HG02885 (cell line): ENCODE results near the gene PPP4C.
A peak's percentile ranks its signal among the peaks of the same experiment; 100 is the strongest.
"Not testable (repeated sequence)": the region's sequence is repeated elsewhere in the genome, so short reads cannot be mapped to it uniquely, and the experiment has no call there.

Source experiments
- ATAC-seq: cut with Tn5 transposase; IDR thresholded peaks from one replicate; pipeline ENCODE4 v1.9.1; 2021; ENCODE audit warnings: mild to moderate bottlenecking; ENCODE audit not compliant: unreplicated experiment, poor library complexity

The PPP4C gene

DNA sequence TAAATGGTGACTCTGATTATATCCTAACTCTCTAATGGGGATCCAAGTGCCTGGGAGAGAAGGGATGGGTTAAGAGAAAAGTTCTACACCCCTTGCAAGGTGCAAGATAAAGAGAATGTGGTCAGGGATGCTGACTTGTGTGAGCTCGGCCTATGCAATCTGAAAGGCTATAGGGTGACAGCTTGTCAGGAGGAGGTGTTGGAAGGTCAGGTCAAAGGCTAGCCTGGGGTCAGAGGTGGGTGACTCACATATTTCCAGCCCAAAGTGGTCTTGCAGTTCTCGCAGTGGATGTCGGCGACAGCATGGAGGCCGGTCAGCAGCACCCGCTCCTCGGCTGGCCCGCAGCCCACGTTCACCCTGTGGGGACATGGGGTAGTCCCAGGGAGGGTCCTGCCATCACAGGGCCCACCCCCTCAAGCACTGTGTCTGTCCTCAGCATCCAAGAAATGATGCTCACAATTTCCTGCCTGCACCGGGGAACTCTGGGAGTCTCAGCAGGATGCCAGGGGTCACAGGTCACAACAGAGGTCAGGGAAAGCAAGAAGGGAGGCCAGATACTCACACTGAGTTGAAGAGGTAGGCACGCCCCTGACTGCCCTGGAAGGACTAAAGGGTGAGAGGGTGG is 18.9 kb downstream of the PPP4C start:
- ATAC-seq: no peak

DNA sequence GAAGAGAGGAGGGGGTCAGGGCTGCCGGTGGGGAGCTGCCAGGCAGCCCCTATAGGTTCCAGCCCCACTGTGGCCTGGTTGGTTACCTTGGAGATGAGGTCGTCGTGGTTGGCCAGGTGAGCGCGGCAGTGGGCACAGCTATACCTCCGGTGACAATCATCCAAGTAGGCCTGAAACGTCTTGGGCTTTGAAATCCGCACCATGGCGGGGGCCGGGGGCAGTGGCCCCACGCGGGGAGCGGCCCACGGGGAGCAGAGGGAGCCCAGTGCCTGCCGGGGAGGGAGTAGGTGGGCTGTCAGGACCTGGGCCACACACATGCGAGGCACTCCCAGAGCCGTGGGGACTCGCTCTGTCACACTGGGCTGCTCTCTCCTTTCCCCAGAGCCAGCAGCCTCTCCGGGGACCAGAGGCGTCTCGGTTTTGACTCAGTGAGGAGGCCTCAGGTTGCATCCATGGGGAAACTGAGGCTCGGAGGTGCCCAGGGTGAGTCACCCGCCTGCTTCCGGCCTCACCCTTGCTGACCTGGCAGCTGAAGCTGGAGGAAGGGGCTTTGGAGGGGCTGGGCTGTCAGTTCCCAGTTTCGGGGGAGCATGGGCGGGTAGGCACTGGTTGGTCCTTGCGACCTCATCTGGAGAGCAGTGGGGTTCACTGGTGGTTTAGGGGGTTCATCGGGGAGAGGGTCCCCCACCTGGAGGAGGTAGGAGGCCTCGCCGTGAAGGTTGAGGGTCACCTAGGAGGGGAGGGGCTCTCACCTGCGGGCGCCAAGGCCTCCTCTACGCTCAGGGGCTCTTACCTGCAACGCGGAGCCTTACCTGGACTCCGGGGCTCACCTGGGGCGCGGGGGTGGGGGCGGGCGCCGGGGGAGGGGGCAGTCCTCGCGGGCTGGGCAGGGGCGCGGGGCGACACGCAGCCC is 19.6 kb downstream of the PPP4C start:
- no peak for ATAC-seq

DNA sequence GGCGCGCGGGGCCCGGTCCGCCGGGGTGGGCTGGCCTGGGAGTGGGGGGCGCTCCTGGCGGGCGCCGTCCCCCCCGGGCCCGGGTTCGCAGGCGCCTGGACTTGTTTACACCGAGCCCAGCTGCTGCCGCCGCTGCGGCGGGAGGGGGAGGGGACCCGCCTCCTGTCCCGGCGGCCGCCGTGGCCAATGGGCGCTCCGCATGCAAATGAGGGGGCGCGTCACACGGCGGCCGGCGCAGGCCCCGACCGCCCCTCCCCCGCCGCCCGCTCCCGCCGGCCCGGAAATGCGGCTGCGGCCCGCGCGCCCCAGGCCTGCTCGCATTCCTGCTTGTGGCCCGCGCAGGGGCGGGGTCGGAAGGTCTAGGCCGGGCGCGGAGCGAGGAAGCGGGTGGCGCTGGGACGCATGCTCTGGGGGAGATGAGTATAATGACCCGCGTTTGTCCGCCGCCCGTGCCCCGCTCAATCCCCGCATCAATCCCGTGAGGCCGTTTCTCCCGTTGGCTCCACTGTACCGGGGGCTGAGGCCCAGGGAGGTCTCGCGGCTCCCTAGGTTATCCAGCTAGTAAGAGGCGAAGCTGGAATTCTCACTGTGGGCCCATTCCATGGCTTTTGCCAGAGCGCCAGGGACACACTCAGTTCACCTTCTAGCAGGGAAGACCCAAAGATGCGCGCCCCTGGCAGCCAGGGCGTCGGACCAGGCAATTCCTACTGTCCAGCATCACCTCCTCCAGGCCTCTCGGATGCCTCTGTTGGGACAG is 20.5 kb downstream of the PPP4C start, which contains the start of gene YPEL3:
Gene YPEL3, minus strand, starts transcription at position 109 of the 757 bp plus-strand sequence. CDS start 731 bp downstream, outside the sequence.
- ATAC-seq: peak; percentile 60

DNA sequence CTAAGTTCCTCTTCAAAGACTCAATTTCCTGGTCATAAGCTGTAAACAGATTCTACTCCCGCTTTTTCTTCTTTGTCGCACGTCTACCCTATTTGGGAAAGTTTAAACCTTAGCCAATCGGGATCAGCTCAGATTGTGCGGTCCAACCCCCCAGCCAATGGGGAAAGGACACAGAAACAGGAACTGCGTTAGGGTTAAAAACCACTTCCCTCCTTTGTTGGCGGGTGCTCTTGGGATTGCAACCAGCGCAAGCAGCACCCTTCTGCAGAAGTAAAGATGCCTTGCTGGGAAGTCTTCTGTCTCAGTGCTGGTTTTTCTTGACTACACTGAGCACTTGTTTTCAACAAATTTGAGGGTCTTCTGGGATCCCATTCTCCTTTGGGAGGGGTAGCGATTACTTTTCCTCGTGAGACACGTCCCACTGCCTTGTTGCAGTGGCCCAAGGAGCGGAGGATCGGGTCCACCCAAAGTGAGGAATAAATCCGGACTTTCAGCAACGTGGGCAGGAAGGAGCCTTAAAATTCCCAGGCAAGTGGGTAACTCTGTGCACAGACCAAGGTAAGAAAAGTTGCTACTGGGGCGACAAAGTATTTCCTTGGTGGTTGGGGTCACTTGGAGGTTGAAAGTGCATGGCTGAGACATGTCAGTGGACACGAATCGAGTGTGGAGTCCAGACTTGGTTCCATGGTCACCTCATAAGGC is 21.2 kb downstream of the PPP4C start:
- no peak for ATAC-seq

DNA sequence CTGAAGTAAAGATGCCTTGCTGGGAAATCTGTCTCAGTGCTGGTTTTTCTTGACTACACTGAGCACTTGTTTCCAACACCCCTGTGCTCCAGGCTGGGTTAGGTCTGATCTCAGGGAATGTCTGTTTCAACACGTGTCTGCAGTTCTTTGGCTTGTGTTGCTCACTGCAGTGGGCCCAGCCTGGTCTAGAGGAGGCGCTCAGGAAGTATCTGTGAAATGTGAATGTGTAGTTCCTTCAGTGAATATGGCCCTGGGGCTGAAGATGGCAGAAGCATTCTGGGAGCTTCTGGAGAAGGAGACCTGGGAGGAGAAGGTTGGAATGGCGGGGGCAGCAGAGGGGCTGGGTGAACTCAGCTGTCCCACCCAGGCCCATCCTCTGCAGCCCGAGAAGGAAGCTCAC is 28.3 kb downstream of the PPP4C start:
- no peak for ATAC-seq

DNA sequence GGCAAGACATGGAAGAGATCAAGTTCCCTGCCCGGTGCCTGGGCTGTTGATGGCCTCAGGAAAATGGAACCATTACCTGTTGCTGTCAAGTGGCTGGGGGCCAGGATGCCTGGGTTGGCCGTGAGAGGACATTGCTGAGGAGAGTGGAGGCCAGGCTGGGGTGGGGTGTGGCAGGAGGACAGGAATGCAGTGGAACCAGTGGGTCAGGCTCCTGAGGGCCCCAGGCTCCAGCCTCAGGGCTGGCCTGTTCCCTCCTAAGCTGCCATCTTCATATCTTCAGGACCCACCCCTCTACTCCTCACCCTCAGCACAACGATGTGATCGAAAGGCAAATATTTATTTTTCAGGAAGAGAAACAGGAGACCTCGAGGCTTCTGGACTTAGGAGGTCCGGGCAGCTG is 28.7 kb downstream of the PPP4C start:
- no peak for ATAC-seq

DNA sequence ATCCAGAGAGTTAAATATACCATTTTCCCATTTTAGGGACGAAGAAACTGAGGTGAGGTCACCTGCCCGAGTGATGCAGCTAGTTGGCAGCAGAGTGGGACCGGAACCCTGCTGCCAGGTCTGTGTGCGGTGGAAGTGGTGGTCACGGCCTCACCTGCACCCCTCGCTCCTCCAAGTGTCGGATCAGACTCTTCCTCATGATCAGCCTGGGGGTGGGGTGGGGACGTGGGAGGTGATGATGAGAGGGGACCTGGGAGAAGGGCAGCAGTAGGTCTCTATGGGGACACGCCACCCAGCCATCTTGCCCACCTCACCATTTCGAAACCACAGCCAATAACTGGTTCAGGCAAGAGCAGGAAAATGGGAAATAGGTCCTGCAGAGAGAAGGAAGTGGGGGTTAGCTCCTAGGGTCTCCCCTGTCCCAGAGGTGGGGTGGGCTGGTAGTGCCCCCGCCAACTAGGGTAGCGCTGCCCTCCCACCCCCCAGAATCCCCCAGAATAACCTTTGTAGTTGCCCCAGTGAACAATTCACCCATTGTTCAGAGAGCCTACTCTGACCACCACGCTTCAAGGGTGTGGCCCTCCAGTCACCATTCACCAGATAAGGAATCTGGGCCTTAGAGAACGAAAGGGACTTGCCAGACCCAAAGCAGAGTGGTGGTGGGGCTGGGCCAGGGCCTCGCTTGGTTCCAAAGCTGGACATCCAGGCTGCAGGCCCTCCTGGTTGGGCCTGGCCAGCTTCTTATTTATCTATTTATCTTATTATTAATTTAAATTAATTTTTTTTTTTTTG is 32.5 kb downstream of the PPP4C start:
- no peak for ATAC-seq

DNA sequence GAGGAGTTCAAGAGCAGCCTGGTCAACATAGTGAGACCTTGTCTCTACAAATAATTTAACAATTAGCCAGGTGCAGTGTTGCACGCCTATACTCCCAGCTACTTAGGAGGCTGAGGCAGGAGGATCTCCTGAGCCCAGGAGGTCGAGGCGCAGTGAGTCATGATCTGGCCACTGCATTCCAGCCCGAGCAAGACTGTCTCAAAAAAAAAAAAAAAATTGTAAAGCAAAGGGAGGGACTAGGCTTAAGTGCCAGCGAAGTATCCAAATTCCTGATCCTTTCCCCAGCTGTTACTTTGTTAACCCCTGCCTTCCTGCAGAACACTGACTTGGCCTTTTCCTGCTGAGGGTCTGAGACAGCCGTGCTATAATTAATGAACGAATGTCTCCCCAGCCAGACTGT is 34.9 kb downstream of the PPP4C start:
- ATAC-seq: no peak

DNA sequence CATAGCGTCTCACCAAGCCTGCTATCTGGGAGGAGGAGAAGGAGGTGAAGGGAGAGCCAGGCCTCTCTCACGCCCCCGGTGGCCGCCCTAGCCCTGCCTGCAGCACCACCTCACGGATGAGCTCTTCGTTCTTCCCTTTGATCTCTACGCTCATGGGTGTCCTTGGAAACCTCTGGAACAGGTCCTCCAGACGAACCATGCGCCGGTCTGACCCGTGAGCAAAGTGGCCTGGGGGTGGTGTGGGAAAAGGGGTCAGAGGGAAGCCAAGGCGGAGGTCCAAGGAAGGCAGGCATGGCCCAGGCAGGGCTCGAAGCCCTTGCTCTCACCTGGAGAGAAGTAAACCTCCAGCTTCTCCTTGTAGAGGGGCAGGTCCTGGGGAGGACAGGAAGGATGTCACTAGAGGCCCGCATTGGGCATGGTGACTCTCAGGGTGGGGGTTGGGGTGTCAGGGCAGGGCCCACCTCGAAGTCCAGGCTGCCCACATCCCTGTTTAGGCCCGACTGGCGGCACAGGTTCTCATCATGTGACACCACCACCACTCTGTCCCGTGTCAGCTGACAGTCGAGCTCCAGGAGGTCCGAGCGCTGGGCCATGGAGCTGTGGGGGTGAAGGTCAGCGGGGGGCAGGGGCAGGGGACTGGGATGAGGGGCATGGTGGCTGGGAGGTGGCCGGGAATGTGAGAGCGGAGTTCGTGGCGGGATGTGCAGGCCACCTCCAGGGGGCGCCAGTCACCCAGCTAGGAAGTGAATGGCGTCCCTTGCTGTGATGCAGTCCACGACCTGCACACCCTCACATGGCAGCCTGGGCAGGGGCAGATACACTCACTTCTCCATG is 36.6 kb downstream of the PPP4C start:
- ATAC-seq: no peak

DNA sequence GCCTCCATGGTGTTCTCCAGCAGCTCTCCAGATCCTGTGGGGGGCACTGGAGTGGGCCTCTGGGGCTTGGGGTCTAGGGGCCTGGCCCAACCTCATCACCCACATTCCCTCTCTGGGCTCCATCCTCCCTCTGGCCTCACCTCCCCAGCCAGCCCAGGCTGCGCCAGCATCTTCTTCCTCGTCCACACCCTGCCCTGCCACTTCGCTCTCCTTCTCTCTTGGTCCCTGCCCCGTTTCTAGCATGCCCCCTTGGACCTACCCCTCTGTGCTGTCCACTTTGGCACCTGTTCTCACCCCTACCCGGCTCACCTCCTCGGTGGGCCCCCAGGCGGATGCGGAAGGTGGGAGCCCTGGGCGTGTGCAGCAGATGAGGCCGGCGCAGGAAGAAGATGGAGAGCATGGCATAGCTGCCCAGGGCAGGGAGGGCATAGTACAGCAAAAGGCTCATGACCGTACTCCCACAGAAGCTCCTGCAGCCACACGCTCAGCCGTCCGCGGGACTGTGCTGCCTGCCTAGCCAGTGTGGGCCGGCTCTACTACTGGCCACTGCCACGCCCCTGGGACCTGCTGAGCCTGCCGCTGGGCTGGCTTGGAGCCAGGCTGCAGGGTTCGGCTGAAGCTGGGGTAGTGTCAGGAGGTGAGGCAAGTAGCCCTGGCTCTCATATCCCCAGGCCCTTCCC is 37.4 kb downstream of the PPP4C start, which contains the start of gene GDPD3:
Gene GDPD3, minus strand, starts transcription at position 507 of the 680 bp plus-strand sequence. Its CDS starts 59 bp downstream, at position 448.
- no peak for ATAC-seq

DNA sequence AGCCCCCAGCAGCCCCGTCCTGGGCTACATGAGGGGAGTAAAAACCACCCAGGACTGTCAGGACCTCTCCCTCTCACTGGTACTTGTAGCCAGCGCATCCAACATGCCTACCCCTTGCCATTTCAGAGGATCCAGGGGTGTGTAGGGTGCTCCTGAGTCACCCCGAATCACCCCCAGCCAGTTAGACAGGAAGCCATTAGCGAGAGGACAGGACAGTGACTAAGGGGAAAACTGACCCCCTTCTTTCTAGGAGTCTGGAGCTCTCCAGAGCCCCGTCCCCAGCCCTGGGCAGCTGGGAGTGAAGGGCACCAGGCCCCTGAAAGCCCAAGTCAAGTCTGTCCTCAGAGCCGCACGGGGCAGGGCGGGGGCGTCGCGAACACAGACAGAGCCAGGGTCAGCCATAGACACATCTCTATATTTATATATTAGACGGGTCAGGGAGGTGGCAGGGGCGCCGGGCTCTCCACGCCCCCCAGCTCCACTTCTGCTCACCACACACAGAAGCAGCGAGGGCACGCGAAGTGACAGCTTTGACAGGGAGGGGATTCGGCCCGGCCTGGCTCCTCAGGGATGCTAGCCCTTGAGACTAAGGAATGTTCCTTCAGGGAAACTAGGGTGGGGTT is 38.0 kb downstream of the PPP4C start:
- ATAC-seq: no peak

DNA sequence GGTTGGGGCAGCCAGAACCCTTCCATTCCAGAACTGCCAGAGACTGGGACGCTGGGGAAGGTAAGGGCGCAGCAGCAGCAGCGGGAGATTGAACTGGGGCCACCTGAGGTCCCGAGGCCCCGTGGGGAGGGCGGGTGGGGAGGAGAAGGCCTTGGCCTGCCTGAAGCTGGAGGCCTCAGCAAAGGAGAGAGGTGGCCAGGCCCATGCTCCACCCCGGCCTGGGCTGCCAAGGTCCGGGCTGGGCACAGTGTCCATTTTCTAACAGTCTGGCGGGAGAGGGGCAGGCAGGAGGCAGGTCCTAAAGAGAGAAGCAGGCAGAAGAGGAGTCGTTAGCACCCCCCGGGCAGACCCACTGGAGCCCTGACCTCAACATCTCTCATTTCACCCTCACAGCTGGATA is 38.6 kb downstream of the PPP4C start:
- no peak for ATAC-seq

DNA sequence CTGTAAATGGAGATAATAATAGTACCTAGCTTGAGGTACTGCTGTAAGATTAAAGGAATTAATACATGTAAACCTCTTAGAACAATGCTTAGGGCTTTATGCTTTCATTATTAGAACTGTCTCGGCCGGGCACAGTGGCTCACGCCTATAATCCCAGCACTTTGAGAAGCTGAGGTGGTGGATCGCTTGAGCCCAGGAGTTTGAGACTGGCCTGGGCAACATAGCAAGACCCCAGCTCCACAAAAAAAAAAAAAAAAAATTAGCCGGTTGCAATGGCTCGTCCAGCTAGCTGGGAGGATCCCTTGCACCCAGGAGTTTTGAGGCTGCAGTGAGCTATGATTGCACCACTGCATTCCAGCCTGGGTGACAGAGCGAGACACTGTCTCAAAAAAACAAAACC is 39.0 kb downstream of the PPP4C start:
- ATAC-seq: not testable (repeated sequence)

DNA sequence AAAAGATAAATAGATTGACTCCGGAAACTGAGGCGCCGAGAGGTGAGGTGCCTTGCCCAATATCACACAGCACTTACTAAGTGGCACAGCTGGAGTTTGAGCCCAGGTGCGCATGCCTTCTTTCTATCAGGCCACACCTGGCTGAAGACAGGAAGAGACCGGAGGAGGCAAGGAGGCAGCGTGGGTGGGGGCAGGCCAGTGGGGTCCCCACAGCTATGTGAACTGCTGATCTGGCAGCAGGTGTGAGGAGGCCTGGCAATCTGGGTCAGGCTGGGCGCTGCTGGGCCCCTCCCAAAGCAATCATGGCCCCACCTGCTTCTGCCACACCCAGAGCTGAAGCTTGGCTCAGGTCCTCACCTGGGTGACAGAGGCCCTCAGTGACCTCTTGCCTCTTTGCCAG is 39.4 kb downstream of the PPP4C start:
- no peak for ATAC-seq

DNA sequence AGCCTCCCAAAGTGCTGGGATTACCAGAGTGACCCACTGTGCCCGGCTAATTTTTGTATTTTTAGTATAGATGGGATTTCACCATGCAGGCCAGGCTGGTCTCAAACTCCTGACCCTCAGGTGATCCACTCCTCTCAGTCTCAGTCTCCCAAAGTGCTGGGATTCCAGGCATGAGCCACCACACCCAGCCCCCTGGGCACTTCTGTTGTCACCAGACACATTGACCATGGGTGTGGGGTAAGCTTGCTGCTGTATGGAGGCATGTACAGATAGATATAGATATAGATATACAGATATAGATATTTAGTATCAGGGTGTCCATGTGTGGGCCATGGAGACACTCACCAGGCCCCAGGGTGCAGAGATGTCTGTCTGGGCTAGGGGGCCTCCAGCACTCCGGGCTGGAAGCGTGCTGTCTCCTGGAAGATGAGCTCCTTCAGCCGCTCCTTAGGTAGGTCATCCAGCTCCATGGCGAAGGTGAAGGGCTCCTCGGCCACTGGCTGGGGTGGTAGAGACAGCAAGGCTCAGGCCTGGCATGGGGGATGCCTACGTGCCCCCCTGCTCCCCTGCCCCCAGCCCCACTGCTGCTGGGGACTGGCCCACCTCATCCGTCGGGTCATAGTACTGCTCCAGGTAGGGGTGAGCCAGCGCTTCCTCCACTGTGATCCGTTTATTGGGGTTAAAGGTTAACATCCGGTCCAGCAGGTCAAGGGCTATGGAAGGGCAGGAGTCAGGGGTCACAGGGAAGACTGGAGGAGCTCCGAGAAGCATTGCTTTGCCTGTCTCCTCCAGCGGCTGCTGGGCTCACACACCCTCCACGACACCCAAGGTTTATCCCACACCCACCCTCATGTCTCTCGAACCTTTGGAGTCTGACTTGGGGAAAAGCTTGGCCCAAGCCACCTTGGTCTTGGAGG is 40.8 kb downstream of the PPP4C start:
- ATAC-seq: no peak

DNA sequence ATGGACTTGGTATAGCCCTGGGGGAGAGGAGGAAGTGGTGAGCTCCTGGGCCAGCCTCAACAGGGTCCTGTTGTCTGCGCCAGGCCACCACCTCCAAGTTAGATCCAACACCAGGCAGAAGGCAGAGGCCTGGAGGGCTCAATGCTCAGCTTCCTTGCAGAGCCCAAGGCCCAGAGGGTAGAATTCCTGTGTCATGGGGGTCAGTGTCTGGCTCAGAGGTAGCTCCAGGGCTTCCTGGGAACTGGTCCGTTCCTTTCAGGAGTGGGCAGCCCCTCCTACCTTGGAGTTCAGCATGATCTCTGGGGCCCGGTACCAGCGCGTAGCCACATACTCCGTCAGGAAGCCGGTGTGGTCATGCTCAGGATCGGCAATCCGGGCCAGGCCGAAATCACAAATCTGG is 42.0 kb downstream of the PPP4C start:
- ATAC-seq: no peak

DNA sequence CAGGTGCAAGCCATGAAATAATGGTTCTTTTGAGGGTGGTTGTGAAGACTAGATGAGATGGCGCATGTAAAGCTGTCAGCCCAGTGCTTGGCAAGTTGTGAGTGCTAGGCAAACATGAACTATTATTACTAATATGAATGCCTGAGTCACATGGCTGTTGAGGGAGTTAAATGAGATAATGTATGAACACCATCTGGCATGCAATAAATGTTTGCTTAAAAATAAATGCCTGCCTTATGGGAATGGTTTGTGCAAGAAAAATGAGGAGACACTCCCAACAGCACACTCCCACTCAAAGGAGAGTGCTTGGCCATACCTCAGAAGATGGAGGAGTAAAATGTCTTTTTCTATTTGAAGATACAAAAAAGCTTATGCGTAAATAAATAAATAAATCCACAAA is 43.6 kb downstream of the PPP4C start:
- ATAC-seq: no peak
